ENCODE measurements around the gene ZNF343.
"Not testable (repeated sequence)": the region's sequence is repeated elsewhere in the genome, so short reads cannot be mapped to it uniquely, and the experiment has no call there.

Gene ZNF343
- total RNA-seq = 7.0 to 19.7 reads per million in 2 donors

DNA sequence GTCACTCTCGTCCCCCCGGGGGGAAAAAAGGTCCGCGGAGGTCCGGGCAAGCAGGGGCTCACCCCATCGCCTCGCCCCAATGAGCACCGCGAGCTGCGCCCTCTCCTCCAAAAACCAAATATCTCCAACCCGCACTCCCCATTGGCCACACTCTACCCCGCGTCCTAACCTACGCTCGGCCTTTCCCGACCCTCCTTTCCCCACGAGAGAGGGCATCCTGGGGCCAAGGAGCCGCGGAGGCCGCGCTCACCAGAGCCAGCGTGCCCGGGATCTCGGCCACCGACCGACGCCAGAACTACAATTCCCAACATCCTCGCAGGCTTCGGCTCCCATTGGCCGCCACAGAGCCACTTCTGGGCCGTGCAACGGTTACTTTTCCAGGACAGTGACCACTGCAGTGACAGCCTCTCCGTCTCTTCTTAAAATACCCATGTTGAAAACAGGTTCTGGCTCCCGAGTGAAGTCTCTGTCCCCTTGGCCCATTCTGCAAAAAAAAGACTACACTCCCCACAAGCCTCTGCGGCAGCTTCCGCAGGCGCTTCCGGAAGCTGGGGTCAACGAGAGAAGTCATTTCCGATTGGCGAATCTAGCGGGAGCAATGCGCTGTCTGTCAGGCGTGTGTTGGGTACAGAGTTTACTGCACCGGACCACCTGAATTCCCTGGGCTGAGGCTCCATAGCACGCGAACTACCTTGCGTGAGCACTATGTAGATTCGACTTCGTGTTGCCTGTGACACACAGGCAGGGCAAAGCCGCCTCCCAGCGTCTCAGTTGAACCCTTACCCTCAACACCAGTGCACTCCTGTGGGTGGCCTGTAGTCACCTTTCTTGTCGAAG is at the start of gene ZNF343:
TSS of gene ZNF343 (minus strand) at position 285 of the 837 bp plus-strand sequence. CDS start 15,020 bp downstream, outside the sequence.
- peak; percentile 62 for DNase-seq

DNA sequence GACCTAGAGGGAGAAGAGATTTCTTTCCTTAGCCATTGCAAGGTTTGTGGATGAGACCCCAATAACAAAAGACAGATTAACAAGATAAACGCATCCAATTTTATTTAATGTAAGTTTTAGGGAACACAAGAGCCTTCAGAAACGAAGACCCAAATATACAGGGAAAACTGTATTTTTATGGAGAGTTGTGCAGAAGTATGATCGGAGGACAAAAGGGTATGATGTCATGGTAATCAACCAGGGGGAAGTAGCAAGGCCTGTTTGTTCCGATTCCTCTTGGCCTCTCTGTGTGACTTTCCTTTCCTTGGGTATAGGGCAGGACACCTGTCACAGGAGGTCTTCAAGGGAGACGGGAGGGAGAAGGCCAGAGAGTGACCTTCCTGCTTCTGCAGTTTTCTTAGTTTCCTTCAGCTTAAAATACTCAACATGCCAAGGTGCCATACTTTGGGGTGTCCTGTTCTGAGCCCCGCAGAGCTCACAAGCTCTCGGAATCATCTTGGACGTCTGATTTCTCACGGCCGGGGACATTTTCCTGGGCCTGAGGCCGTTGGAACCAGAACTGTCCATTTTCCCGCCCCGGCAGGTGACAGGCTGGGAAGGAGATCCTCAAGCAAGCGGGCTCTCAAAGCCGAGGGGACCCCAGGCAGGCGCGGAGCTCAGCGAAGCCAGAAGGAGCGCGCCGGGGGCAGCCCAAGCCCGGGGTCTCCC is 49.3 kb upstream of the ZNF343 start:
- no peak for DNase-seq

DNA sequence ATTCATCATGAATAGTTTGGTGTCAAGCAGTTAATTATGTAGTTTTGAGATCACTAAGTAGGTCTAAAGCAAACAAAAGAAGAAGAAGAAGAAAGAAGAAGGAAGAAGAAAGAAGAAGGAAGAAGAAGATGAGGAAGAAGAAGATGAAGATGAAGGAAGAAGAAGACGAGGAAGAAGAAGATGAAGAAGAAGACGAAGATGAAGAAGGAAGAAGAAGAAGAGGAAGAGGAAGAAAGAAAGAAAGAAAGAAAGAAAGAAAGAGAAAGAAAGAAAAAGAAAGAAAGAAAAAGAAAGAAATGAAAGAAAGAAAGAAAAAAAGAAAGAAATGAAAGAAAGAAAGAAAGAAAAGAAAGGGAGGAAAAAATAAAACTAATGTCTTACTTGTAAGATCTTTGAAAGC is 36.9 kb upstream of the ZNF343 start:
- no peak for DNase-seq

DNA sequence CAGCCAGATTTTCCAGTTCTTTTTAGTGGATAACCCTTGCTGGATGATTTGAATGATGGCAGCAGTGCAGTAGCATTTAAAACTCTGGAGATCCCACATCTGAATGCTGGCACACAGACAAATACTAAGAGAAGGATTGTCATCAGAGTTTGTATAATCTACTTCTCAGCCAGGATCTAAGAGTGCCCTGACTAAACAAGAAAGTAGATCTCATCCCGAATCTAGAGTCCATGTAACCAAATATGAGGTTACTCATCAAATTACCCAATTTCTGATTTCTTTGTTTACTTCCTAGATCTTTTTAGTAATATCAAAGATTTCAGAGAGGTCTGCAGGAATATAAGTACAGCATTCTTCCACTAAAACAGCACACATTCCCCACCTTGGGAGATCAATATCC is 35.5 kb upstream of the ZNF343 start:
- DNase-seq = no peak

DNA sequence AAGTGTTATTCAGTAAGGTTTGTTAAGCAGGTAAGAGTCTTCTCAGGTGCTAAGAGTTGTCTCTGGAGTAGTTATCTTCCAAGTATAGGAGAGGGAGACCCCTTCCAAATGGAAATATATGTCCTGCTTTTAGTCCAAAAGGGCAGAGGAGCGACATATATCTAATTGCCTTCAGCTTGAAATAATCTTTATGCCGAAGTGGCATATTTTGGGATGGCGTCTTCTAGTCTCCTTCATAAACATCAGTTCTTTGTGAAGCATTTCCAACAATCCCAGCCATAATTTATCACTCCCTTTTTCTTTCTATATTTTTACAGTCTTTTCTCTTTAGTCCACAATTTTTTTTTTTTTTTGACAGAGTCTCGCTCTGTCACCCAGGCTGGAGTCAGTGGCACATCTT is 33.6 kb upstream of the ZNF343 start:
- DNase-seq = no peak

DNA sequence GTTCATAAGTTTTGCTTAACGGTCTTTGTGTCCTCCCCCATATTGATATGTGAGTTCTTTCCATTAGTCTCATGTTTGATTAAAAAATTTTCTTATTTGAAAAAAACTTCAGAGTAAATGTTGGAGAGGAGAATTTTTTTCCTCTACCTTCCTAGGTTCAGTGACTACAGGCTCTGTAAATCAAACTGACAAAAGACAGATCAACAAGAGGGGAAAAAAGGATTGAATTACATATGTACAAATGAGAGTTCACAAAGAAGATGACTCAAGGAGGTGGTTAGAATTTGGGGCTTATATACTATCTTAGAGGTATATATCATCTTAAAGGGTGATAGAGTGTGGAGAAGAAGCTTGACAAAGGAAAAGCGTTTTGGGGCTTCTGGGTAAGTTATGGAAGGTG is 33.2 kb upstream of the ZNF343 start:
- DNase-seq = no peak

DNA sequence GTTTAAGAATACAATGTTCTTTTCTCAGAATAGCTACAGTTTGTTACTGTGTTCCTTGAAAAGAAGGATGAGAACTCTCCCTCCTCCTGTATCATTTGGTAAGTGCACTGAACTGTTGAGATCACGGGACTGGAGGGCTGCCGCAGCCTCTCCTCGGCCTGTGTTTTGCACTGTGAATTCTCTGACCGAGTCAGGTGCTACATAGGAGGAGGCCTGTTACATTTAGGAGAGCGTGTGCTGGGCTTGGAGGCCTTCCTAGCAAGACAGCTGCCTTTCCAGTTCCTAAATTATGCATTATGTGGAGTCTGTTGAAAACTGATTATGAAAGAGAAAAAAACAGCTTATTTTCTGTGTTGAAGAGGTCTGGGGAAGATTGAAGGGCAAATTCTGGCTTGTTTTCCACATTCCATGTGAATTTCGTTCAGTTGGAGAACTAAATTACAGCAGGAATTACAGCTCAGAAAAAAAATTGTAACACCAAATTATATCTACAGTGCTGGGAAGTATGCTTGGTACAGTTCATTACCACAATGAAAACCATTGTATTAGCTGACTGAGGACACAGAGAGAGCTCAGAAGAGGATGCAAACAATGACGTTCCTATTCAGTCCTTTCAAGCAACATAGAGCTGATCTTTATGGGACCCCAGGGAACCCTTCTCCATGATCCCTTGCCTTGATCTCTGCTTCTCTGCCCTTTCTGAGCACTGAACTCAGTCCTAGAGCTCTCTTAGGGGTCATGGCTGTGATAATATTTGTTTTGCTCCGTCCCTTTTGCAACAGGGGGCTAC is 30.4 kb upstream of the ZNF343 start:
- no peak for DNase-seq

DNA sequence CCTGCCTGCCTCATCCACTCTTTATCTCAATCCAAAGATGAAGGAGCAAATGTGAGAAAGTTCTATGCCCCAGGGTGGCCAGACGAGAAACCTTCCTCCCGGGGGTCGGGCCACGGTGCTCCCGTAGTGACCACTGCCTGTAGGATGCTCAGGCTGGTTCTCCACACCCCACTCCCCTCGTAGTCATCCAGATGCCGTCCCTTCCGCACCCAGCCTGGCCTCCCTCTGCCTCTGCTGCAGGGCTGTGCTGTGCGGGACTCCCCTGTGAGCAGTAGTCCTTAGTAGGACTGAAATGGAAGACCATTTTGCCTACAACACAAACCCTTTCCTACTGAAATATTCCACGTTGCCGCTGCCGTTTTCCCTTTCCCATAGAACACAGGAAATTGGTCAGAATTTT is 29.6 kb upstream of the ZNF343 start:
- no peak for DNase-seq

DNA sequence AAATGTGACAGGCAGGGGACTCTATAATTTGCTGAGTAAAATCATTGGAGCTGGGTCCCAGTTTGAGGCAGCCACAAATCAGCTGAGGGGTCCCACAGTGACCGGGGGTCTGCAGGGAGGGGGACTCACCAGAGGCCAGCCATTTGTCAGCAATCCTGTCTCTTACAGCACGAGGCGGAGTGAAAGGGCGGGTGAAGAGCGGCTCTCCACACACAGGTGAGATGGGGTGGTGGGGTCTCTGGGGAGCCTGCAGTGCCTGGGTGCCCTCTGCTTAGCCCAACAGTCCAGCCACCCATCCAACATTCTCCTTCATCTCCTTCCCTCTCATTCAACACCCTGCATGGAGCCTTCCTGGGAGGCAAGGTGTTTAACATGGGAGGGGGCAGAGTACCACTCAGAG is 28.4 kb upstream of the ZNF343 start:
- DNase-seq = no peak

DNA sequence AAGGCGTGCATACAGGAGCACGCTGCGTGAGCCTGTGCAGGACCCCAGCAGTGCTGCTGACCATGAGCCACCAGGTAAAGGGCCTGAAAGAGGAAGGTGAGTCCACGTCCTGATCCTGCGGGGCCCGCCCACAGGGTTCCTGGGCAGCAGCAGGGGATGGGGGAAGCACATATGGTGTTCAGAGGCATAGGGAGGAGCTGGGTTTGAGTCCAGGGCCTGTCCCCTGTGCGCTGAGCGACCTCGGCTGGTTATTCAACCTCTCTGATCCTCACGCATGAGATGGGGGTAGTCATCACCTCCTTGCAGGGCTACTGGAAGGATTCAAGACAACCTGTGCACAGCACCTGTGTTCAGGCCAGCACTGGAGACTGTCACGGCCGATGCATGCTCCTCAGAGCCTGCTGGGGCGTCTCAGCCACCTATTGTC is 27.9 kb upstream of the ZNF343 start, which contains the start of gene TMC2:
TSS of gene TMC2 (plus strand) at position 14 of the 427 bp plus-strand sequence. CDS start at position 63, 49 bp downstream.
- DNase-seq = no peak

DNA sequence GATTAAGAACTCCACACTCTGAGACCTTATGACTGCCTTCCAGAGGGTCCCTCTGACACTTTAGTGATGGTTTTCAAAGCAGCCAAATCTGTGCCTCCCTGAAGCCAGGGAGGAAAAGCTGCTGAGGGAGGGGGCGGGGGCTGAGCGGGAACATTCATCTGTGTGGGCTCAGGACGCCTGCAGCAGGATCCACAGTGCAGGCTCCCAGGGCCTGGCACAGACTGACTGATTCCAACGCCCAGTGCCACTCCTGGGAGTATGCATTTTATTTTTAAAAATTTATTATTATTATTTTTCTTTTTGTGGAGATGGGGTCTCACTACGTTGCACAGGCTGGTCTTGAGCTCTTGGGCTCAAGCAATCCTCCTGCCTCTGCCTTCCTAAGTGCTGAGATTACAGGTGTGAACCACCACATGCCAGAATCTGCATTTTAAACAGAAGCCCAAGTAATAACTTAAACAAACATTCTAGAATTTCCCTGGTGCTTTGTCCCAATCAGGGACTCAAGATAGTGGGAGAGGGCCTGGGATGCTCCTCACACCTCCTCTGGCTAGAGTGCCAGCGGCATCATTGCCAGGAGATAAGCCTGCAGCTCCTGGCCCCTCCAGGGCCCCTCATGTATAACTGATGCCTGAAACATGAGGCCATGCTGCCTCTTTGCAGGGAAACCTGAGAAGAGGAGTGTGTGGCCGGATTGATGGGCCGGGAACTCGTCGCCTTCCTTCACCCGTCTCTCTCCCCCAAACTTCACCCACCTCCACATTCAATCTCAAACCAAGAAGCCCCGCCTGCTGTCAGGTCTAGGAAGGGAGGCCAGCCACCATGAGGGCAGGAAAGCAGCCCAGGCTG is 27.2 kb upstream of the ZNF343 start:
- no peak for DNase-seq

DNA sequence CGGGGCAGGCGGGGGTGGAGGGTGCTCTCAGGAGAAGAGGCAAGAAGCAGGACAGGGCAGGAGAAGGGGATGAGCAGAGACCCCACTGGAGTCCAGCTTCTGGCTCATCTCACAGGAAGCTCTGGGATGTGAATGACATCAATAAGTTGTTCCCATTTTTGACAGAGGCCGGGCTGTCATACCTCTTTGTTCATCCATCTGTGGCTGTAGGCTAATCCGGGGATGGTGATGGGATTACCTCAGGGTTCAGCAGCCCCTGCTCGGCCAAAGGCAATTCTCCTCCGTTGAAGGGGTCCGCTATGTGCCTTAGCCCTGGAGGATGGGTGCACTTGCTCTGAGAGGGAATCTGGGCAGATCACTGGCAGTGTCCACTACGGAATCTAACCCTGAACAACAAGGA is 24.4 kb upstream of the ZNF343 start:
- DNase-seq = no peak

DNA sequence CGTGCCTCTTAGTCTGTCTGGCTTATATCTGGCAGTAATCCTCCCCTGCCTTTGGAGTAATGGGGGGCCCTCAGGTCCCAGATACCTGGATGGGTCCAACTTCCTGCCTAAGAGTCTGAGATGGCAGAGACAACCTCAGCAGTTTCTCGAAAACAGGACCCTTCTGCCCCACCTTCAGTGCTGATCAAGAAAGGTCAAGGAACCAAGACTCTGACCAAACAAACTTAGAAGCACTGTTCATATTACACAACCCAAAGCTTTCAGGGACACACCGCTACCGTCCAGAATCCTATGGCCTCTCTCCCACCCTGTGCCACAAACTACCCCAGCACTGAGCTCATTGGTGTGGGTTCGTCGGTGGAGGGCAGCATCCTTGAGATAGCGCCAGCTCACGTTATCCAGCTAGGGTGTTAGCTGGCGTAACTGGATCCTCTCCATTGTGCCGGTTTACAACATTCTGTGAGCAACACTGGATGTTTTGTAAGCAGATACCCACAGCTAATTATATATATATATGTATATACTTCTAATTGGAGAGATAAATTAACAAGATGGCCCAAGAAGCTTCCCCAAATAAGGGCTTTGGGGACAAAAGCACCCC is 20.1 kb upstream of the ZNF343 start:
- no peak for DNase-seq

DNA sequence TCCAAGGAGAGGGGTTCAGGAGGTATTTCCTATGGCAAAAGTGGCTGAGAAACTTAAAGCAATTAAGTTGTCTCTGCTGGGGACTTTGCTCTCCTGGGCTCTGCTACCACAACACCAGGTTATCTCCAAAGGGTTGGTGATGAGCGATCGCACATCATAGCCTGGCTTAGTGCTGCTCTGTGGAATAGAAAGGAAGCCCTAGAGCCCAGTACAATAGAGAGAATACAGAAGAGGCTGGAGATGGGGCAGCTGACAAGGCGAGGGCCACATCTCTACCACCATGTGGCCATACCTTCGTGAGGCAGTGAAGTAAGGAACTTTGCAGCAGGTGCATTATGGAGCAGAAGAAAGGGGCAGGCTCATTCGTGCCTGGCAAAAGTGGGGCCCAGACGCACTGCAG is 19.0 kb upstream of the ZNF343 start:
- DNase-seq = no peak

DNA sequence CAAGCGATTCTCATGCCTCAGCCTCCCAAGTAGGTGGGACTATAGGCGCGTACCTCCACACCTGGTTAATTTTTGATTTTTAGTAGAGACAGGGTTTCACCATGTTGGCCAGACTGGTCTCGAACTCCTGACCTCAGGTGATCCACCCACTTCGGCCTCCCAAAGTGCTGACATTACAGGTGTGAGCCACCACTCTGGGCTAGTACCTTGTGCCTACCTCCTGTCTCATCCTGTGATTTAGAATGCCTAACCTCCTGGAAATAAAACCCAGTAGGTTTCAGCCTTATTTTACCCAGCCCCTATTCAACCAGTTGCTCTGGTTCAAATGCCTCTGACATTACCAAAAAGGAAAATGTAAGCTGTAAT is 17.5 kb upstream of the ZNF343 start:
- not testable (repeated sequence) for DNase-seq

DNA sequence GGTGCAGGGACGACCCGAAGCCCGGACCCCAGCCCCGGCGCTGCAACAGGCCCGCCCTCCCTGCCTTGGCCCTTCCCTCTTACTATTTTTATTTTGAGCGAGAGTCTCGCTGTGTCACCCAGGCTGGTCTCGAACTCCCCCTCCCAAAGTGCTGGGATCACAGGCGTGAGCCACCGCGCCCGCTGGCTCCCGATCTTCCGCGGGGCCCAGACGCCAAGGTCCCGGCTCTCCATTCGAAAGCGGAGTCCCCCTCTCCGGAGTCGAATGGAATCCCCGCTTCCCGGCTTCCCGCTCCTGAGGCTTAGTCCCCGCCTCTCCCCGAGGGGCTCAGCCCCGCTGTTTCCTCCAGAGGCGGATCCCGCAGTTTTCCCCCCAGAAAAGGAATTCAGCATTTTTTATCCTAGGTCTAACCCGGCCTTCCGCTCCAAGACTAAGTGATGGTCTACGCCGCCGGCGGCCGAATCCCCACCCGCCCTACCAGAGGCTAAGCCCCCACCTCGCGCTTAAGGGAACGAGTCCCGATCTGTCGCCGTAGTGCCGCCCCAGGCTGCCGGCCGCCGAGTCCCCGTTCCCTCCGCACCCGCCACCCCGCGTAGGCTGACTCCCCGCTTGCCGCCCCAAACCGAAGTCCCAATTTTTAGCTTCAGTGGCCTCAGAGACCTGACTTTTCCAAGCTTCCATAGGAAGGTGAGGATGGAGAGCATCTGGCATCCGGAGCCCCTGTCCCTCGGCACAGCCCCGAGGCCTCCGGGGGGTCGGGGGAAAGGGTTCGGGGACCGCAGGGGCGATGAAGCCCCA is 16.2 kb upstream of the ZNF343 start:
- DNase-seq = peak; percentile 32

DNA sequence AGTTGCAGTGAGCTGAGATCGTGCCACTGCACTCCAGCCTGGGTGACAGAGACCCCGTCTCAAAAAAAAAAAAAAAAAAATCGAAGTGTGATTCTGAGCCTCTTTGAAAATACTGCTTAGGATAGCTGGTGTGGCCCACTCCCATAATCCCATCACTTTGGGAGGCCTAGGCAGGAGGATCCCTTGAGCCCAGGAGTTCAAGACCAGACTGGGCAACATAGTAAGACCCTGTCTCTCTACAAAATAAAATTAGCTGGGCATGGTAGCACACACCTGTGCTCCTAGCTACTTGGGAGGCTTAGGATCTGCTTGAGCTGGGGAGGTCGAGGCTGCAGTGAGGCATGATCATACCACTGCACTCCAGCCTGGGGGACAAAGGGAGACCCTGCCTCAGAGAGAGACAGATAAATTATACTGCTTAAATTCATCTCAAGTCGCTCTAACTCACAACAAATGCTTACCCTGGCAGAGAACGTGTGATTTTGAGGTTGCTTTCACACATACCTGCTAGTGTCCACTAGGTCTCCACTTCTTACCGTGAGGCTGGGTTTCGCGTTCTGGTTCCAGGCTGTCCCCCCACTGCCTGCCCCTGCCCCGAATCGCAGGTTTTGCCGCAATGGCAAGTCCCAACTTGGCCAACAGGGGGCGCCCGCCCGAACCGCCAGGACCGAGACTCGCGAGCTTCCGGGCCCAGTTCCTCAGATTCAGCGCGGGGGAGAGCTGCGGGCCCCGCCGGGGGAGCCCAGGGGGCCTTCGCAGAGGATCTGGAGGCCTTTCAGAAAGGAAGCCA is 15.4 kb upstream of the ZNF343 start:
- peak; percentile 93 for DNase-seq

DNA sequence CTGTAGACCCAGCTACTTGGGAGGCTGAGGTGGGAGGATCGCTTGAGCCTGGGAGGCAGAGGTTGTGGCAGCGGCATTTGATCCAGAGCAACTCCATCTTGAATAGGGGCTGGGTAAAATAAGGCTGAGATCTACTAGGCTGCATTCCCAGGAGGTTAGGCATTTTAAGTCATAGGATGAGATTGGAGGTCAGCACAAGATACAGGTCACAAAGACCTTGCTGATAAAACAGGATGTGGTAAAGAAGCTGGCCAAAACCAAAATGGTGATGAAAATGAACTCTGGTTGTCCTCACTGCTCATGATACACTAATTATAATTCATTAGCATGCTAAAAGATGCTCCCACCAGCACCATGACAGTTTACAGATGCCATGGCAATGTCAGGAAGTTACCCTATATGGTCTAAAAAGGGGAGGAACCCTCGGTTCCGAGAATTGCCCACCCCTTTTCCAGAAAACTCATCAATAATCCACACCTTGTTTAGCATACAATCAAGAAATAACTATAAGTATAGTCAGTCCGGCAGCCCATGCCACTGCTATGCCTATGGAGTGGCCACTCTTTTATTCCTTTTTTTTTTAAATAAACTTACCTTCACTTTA is 14.2 kb upstream of the ZNF343 start:
- not testable (repeated sequence) for DNase-seq
